ENCODE data around the gene SPRYD3. TPM values are rescaled to one million over a fixed set of nuclear protein-coding genes. Genes with fewer than 3 reads are reported as not detected.
"Not testable (repeated sequence)": the region's sequence is repeated elsewhere in the genome, so short reads cannot be mapped to it uniquely, and the experiment has no call there.

Gene SPRYD3
- total RNA-seq, 2 donors from 2014 or later, result 34.3 to 51.3 TPM

- intact Hi-C loops (cut with DNase I), result no loop called here
- ATAC-seq (peak; percentile 40 to 50), DNase-seq (peak; percentile 92)
These were observed 32.5 kb downstream of the SPRYD3 start for GRCh38 chr12:53046655-53047220.

- DNase-seq (peak; percentile 59), ATAC-seq (no peak)
- intact Hi-C loops (cut with DNase I), result no loop called here
These were observed 33.5 kb downstream of the SPRYD3 start for GRCh38 chr12:53045696-53046045.

- ATAC-seq (no peak), DNase-seq (no peak)
- intact Hi-C loops (cut with DNase I), result no loop called here
These were observed 34.1 kb downstream of the SPRYD3 start for GRCh38 chr12:53044896-53045695.

- intact Hi-C loops (cut with DNase I), result no loop called here
These were observed 35.1 kb downstream of the SPRYD3 start for GRCh38 chr12:53044052-53044581.

GRCh38 chr12:53042607-53043454 is 36.4 kb downstream of the SPRYD3 start:
- intact Hi-C loops (cut with DNase I), result no loop called here
- DNase-seq (no peak), ATAC-seq (no peak)

More at GRCh38 chr12:53044052-53044581, 35.1 kb downstream of the SPRYD3 start:
- no peak for ATAC-seq
- no peak for DNase-seq

- DNase-seq (no peak), ATAC-seq (no peak)
- intact Hi-C loops (cut with DNase I), result no loop called here
These were observed 39.3 kb downstream of the SPRYD3 start for GRCh38 chr12:53039851-53040250.

- DNase-seq, result no peak
- intact Hi-C loops (cut with DNase I), result no loop called here
- no peak for ATAC-seq
These were observed 42.4 kb downstream of the SPRYD3 start for GRCh38 chr12:53036802-53037201.

GRCh38 chr12:53034459-53034858 is 44.7 kb downstream of the SPRYD3 start:
- ATAC-seq, result no peak
- intact Hi-C loops (cut with DNase I), result no loop called here
- no peak for DNase-seq

- intact Hi-C loops (cut with DNase I); ATAC-seq; DNase-seq: not testable (repeated sequence)
These were observed 45.4 kb downstream of the SPRYD3 start for GRCh38 chr12:53033832-53034231.

- intact Hi-C loops (cut with DNase I), result no loop called here
- ATAC-seq (no peak), DNase-seq (no peak)
These were observed 47.6 kb downstream of the SPRYD3 start for GRCh38 chr12:53031616-53032015.

- DNase-seq; intact Hi-C loops (cut with DNase I); ATAC-seq: not testable (repeated sequence)
These were observed 52.2 kb downstream of the SPRYD3 start for GRCh38 chr12:53027014-53027413.

- DNase-seq (no peak), ATAC-seq (no peak)
- intact Hi-C loops (cut with DNase I), result no loop called here
These were observed 53.9 kb downstream of the SPRYD3 start for GRCh38 chr12:53025250-53025649.

- intact Hi-C loops (cut with DNase I), result no loop called here
- ATAC-seq, result no peak
- DNase-seq, result no peak
These were observed 64.5 kb downstream of the SPRYD3 start for GRCh38 chr12:53014709-53015108.

Small RNA genes lying within 50 kb of the gene (microRNA-seq; reads per million reads assigned to microRNA genes)
- gene MIR6757, result 0.40 to 0.54 reads per million in 2 donors

Other genes starting within 250 kb of the SPRYD3 start
- under 1 TPM; 0.16 to 0.77 TPM for gene KRT79, start 245.1 kb downstream of the SPRYD3 start, total RNA-seq
- not detected for gene KRT78, start 230.4 kb downstream of the SPRYD3 start, total RNA-seq
- gene KRT8, start 174.3 kb downstream of the SPRYD3 start, total RNA-seq, result 100 to 1,000 TPM; 194 to 233 TPM
- gene KRT18, start 130.3 kb downstream of the SPRYD3 start, total RNA-seq, result 10 to 100 TPM; 37.0 to 53.3 TPM
- 100 to 1,000 TPM; 332 to 341 TPM for gene EIF4B, start 72.9 kb downstream of the SPRYD3 start, total RNA-seq
- 100 to 1,000 TPM; 108 to 122 TPM for gene TNS2, start 29.3 kb downstream of the SPRYD3 start, total RNA-seq
- gene IGFBP6, start 18.3 kb upstream of the SPRYD3 start, total RNA-seq, result 100 to 1,000 TPM; 134 to 139 TPM
- gene SOAT2, start 24.1 kb upstream of the SPRYD3 start, total RNA-seq, result not detected
- gene ZNF740, start 101.3 kb upstream of the SPRYD3 start, total RNA-seq, result 10 to 100 TPM; 19.0 to 20.0 TPM
- gene CSAD, start 101.5 kb upstream of the SPRYD3 start, total RNA-seq, result 10 to 100 TPM; 16.8 to 19.7 TPM
- gene ITGB7, start 127.9 kb upstream of the SPRYD3 start, total RNA-seq, result 1 to 10 TPM in 1 of 2 donors, under 1 TPM in 1; 0.81 to 2.1 TPM
- 10 to 100 TPM; 13.5 to 24.1 TPM for gene RARG, start 152.8 kb upstream of the SPRYD3 start, total RNA-seq
- gene ESPL1, start 188.9 kb upstream of the SPRYD3 start, total RNA-seq, result 1 to 10 TPM in 1 of 2 donors, under 1 TPM in 1; 0.58 to 1.3 TPM
- gene PFDN5, start 216.2 kb upstream of the SPRYD3 start, total RNA-seq, result 100 to 1,000 TPM; 345 to 377 TPM
- gene MYG1, start 220.3 kb upstream of the SPRYD3 start, total RNA-seq, result 10 to 100 TPM; 35.0 to 37.0 TPM
- gene AAAS, start 242.2 kb upstream of the SPRYD3 start, total RNA-seq, result 10 to 100 TPM; 35.7 to 40.3 TPM

Measured in left cardiac atrium (tissue), 4 donors.